NT2/D1 (cell line): ENCODE measurements around the gene ITGB2.
"Not testable (repeated sequence)": the region's sequence is repeated elsewhere in the genome, so short reads cannot be mapped to it uniquely, and the experiment has no call there.

ENCODE experiments used
- DNase-seq: peaks from one replicate; pipeline ENCODE4 v3.0.0-alpha.2; 2011; ENCODE audit warnings: low read depth, low spot score
- H3K27me3 ChIP-seq: 2 replicates; pipeline ENCODE4 v1.6.0; 2011; ENCODE audit warnings: mild to moderate bottlenecking; ENCODE audit not compliant: insufficient read length, insufficient read depth
- H3K36me3 ChIP-seq: 2 replicates; pipeline ENCODE4 v1.6.1; 2011; ENCODE audit warnings: mild to moderate bottlenecking, low read length, mixed read lengths; ENCODE audit not compliant: insufficient read depth, insufficient read length
- H3K4me1 ChIP-seq: 2 replicates; pipeline ENCODE4 v1.5.1; 2011; ENCODE audit not compliant: insufficient read depth, insufficient read length
- H3K4me3 ChIP-seq: 2 replicates; pipeline ENCODE4 v1.5.1; 2011; ENCODE audit warnings: low read depth; ENCODE audit not compliant: insufficient read length
- H3K9ac ChIP-seq: 2 replicates; pipeline ENCODE4 v1.6.0; 2011; ENCODE audit warnings: low read depth; ENCODE audit not compliant: insufficient read length
- H3K9me3 ChIP-seq: 2 replicates; pipeline ENCODE4 v1.5.1; 2011; ENCODE audit warnings: mild to moderate bottlenecking, low read length; ENCODE audit not compliant: insufficient read depth
- SUZ12 ChIP-seq: IDR thresholded peaks from 2 replicates; pipeline ENCODE4 v1.6.1; 2011; ENCODE audit not compliant: insufficient read length, insufficient read depth; ENCODE audit errors: extremely low read depth
- YY1 ChIP-seq: IDR thresholded peaks from 2 replicates; pipeline ENCODE4 v1.6.1; 2011; ENCODE audit not compliant: insufficient read length, insufficient read depth
- ZNF274 ChIP-seq: IDR thresholded peaks from 2 replicates; pipeline ENCODE4 v1.6.1; 2011; ENCODE audit warnings: mild to moderate bottlenecking, low read depth, low read length

The ITGB2 gene

DNA sequence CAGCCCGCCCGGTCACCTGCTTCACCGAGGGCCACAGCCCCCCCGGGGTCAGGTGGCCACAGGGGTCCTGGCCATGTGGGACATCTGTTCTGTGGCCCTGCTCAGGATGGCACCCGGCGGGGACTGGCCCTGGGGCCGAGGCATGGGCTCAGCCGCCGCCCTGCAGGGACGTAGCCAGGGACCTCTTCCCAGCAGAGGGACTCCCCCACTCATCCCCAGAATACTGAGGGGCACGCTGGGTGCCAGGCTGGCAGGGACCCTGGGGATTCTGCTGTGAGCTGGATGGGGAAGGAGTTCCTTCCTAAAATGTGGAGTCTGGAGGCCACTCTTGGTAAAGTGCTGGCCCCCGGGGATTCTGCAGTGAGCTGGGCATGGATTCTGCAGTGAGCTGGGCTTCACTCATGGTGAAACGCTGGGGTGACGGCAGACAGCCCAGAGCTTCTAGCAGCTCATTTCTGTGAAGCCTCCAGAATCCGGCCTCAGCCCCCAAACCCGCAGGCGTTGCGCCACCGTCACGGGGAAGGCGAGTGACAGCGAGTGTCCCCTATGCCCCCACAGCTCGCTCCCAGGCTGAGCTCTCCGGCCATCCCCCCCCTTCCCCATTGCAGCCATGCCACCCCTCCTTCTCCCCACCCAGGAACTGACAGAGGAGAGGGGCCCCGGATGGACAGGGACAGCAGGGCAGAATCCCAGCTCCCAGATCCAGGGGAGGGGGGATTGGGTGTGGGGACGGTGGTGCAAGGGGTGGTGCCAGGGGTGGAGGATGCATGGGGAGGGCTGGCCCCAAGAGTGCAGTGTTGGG lies 1.4 kb downstream of the ITGB2 start:
- DNase-seq, result no peak
- H3K9ac ChIP-seq, result peak overlapping the region; percentile 21
- TF ChIP-seq YY1 (no peak), SUZ12 (no peak), ZNF274 (no peak)
- no peaks in the 10 kb centered on the region for H3K36me3 ChIP-seq
- H3K4me3 ChIP-seq, result no peak overlapping the region
- peaks cover 14% of the 10 kb centered on the region for H3K27me3 ChIP-seq
- H3K9me3 ChIP-seq, result no peaks in the 10 kb centered on the region
- H3K4me1 ChIP-seq, result peaks cover 10% of the 10 kb centered on the region

DNA sequence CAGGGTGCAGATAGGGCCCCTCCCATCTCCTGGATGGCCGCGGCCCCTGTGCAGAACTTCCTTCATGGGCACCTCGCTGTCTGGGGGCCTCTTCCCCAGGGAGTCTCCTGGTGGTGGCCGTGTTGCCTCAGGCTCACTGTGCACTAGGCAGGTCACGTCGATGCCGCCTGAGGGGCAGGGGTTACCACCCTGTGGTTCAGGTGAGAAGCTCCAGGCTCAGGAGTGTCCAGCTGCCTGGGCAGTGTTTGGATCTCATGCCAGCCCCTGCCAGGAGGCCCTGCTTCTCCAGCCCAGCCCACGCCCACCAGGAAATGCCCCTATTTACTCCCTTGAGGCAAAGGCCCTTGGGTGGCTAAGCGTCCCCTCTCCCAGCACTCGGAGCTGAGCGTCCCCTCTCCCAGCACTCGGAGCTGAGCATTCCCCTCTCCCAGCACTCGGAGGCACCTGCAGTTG lies 2.1 kb downstream of the ITGB2 start:
- Histone ChIP-seq H3K4me1 (peaks cover 16% of the 10 kb centered on the region), H3K4me3 (no peak overlapping the region), H3K9me3 (no peaks in the 10 kb centered on the region), H3K36me3 (no peaks in the 10 kb centered on the region), H3K27me3 (peaks cover 14% of the 10 kb centered on the region), H3K9ac (no peak overlapping the region)
- TF ChIP-seq SUZ12, result no peak
- no peak for TF ChIP-seq YY1
- no peak for TF ChIP-seq ZNF274
- no peak for DNase-seq

DNA sequence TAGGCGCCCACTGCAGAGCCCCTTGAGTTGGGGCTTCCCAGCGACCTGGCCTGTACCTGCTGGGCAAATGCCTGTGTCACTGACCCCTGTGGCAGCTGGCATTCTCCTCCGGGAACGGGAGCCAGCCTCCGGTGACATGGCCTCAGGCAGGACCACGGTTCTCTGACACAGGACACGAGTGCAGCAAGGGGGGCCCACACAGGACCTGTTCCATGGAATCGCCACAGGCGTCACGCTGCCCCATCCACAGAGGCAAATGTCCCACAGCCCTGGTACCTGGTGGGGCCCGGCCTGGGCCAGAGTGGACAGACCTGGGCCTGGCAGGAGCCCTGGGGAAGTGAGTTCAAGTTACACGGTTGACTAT lies 2.6 kb downstream of the ITGB2 start:
- no peak for DNase-seq
- peaks cover 14% of the 10 kb centered on the region for H3K27me3 ChIP-seq
- H3K4me1 ChIP-seq, result peaks cover 18% of the 10 kb centered on the region
- H3K4me3 ChIP-seq, result no peak overlapping the region
- H3K9ac ChIP-seq, result no peak overlapping the region
- no peaks in the 10 kb centered on the region for H3K9me3 ChIP-seq
- TF ChIP-seq SUZ12 (no peak), ZNF274 (no peak), YY1 (no peak)
- H3K36me3 ChIP-seq, result no peaks in the 10 kb centered on the region

DNA sequence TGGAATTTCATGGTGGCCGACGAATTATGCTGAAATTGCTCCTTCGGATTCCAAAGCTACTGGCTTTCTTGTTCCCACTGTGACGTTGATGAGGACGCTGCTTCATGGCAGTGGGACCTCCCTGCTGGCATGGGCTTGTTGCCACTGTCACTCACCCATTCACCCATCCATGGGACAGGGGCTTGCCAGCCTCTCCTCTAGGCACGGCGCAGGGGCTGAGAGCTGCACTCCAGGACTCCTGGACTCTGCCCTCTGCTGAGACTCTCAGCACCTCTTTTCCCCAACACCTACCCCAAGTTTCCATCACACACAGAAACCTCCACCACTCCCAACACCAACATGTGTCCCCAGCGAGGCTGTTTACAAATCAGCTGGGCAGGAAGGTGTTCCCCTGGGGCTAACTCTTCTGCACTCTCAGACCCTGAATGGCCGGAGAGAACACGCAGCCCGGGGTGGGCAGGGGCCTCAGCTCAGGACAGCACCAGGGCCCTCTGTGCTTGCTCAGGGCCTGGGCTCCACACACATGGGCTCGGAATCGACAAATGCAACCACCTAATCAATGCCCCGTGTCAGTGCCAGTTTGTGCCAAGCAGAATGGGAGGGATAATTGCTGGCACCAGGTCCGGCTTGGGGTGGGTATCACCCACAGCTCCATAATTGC lies 3.1 kb downstream of the ITGB2 start:
- TF ChIP-seq YY1, result no peak
- no peak for TF ChIP-seq SUZ12
- no peak for TF ChIP-seq ZNF274
- Histone ChIP-seq H3K27me3 (peaks cover 14% of the 10 kb centered on the region), H3K36me3 (no peaks in the 10 kb centered on the region), H3K9me3 (no peaks in the 10 kb centered on the region), H3K9ac (no peak overlapping the region), H3K4me3 (no peak overlapping the region), H3K4me1 (peaks cover 18% of the 10 kb centered on the region)
- DNase-seq, result no peak

DNA sequence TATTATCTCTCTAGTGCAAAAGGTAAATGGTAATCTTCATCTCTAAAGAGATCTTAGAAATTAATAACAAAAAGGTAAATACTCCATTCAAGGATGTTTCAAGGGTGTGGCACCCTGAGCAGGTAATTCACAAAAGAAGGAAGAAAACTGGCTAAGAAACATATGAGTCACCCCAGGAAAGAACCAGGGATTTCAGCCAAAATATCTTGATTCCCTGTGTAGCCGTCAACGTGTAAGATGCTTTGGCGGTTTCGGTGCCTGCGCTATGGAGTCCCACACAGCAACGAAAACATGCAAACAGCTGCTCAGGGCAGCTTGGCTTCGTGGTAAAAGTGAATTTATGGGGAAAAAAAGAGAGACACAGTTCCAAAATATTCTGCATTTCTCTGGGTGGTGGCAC lies 3.7 kb downstream of the ITGB2 start:
- no peak overlapping the region for H3K9ac ChIP-seq
- no peak for TF ChIP-seq YY1
- no peak for TF ChIP-seq SUZ12
- TF ChIP-seq ZNF274, result no peak
- peaks cover 18% of the 10 kb centered on the region for H3K4me1 ChIP-seq
- no peaks in the 10 kb centered on the region for H3K9me3 ChIP-seq
- no peak for DNase-seq
- no peaks in the 10 kb centered on the region for H3K36me3 ChIP-seq
- peaks cover 14% of the 10 kb centered on the region for H3K27me3 ChIP-seq
- H3K4me3 ChIP-seq, result no peak overlapping the region

DNA sequence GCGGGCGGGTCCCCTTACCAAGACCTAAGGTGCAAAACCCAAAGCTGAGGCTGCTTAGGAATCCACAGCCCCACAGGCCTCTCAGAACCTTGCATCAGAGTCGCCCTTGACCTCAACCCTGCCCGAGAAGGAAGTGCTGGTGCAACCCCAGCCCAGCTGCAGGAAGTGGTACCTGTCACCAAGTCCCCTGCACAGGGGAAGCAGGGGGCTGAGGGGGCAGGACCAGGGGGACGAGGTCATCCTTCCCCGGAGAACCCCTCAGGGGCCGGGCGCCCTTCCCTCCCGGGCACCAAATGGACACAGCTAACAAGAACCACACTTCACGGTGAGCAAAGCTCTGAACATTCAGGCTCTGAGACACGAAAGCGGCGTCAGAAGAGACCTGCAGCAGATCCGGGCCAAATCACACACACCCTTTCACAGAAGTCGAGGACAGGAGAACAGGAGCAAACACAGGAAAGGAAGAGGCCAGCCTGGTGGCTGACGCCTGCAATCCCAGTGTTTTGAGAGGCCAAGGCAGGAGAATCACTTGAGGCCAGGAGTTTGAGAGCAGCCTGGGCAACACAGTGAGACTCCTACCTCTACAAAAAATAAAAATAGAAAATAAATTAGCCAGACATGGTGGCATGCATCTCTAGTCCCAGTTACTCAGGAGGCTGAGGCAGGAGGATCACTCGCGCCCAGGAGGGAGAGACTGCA lies 6.4 kb downstream of the ITGB2 start:
- Histone ChIP-seq H3K9ac (no peak overlapping the region), H3K9me3 (no peaks in the 10 kb centered on the region), H3K27me3 (peaks cover 5% of the 10 kb centered on the region), H3K36me3 (no peaks in the 10 kb centered on the region), H3K4me3 (no peak overlapping the region), H3K4me1 (peaks cover 17% of the 10 kb centered on the region)
- no peak for DNase-seq
- TF ChIP-seq SUZ12 (no peak), YY1 (no peak), ZNF274 (no peak)

DNA sequence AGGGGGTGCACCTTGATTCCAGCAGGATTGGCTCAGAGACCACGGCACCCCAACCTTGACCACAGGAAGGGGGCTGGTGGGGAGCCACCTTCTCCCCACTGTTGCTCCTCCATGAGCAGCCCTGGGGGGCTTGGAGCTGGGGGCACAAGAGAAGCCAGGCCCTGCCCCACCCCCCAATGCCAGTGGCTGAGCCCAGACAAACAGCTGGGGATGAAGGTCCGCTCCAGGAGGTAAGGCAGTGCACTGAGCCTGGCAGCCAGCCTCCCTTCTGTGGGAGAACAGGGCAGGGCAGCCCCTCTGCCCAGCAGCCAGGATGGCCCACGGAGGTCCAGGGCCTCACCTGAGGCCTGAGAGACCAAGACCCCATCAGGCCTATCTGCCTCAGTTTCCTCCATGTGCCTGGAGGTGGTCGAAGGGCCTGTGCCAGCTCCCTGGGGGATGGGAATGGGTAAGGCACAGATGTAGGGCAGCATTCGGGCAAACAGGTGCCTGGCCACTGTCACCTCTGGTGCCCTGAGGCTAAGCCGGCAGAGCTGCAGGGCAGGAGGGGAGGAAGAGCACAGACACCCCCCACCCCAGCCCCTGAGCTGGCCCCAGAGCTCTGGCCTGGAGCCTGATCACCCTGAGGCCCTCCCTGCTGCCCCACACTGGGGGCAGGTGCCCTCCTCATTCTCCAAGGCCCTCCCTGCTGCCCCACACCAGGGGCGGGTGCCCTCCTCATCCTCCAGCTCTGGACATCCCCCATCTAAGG lies 7.1 kb downstream of the ITGB2 start:
- Histone ChIP-seq H3K9me3 (no peaks in the 10 kb centered on the region), H3K36me3 (no peaks in the 10 kb centered on the region), H3K4me3 (no peak overlapping the region), H3K4me1 (peaks cover 19% of the 10 kb centered on the region), H3K9ac (no peak overlapping the region), H3K27me3 (peaks cover 3% of the 10 kb centered on the region)
- TF ChIP-seq ZNF274 (no peak), YY1 (no peak), SUZ12 (no peak)
- no peak for DNase-seq

DNA sequence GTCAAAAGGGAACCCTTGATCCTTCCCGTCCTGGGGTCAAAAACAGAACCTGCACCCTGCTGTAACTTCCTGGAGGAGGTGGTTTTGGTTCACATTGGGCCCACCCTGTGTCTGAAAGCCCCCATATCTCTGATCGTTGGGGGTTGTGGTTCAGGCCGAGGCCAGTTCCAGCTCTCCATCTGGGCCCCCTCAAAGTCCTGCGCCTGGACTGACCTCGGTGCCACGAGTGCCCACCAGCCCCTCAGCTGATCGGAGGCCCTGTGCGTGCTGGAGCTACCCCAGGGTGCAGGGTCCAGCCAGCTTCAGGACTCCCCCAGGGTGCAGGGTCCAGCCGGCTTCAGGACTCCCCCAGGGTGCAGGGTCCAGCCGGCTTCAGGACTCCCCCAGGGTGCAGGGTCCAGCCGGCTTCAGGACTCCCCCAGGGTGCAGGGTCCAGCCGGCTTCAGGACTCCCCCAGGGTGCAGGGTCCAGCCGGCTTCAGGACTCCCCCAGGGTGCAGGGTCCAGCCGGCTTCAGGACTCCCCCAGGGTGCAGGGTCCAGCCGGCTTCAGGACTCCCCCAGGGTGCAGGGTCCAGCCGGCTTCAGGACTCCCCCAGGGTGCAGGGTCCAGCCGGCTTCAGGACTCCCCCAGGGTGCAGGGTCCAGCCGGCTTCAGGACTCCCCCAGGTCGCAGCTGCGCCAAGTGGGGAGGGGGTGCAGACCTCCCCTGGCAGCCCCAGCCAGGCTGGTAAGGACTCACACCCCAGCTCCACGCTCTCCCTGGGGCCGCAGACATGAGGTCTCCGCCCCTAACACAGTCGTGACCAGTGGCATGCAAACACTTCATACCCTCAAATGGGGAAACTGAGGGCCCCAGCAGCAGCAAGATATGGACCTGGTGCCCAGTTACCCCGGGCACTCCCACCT lies 7.9 kb downstream of the ITGB2 start:
- not testable (repeated sequence) for H3K36me3 ChIP-seq, DNase-seq, H3K27me3 ChIP-seq, H3K4me3 ChIP-seq, H3K9me3 ChIP-seq
- Histone ChIP-seq H3K9ac (peak overlapping the region; percentile 17), H3K4me1 (peaks cover 23% of the 10 kb centered on the region)
